ENCODE measurements around the gene PPFIA1.

Gene PPFIA1

DNA sequence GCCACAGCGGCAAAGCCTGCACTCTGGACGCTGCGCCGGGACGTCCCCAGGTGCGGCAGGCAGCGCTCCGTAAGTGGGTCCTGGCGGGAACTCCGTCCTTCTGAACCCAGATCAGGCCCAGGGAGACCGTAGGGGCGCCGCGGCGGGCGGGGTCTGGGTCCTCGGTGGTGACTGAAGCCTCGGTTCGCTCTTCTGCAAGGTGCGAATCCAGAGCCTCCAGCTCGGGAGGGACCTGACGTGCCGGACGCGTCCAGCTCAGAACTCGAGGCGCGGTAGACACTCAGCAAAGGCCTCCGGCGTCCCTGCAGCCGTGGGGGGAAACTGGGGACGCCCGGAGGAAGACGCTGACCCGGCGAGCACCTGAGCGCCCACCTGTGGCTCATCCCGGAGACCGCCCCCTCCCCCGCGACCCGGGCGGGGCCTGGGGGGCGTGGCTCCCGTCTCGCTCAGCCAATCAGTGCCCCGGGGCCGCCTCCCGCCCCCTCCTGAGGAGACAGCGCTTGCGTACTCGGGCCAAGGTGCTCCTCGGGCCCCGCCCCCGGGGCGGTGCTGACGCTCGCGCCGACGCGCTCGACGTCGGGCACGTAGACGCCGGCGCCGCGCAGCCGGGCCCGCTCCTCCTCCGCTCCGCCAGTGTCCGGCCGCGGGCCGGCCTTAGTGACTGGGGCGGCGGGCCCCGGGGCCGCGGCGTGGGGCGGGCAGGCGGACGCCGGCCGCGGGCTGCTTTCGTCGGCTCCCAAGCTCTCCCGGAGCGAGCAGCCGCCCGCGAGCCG is at the start of gene PPFIA1:
PPFIA1 (plus strand) TSS at position 587 of the 773 bp plus-strand sequence. CDS start 1,483 bp downstream, outside the sequence.
- peak; percentile 88 to 94 (median 89) for DNase-seq (ENCODE audit: low read depth in 3 of 3)

DNA sequence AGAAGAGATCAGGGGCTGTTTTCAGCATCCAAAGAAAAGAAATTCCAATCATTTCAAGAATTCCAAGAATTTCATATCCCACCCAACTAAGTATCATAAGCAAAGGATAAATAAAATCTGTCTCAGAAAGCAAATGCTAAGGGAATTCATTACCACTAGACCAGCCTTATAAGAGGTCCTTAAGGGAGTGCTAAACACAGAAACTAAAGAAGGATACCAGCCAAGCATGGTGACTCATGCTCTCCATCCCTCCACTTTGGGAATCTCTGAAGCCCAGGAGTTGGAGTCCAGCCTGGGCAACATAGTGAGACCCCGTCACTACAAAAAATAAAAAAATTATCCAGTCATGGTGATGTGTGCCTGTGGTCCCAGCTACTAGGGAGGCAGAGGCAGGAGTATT is 49.6 kb upstream of the PPFIA1 start:
- DNase-seq (ENCODE audit: low read depth in 3 of 3), result no peak

DNA sequence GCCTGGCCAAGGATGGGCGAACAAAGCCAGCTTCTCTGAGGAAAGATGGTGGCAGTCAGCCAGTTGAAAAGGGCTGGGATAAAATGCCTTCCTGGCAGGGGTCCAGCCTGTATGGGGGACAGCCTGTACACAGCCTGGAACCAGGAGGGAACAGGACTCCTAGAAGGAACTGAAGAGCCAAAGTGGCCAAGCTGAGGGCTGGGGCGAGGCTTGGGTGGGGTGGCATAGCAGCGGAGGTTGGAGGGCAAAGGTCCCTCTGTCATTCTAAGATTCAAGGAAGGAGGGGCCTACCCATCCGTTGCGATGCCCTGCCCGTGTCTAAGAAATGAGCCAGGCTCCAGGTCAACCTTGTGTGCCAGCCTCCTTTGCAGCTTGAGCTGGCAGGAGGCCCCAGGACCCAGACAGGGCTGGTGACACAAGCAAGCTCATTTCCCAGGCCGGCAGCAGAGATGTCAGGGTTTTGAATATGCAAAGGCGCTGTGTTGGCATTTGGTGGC is 44.8 kb upstream of the PPFIA1 start:
- no peak for DNase-seq (ENCODE audit: low read depth in 3 of 3)

DNA sequence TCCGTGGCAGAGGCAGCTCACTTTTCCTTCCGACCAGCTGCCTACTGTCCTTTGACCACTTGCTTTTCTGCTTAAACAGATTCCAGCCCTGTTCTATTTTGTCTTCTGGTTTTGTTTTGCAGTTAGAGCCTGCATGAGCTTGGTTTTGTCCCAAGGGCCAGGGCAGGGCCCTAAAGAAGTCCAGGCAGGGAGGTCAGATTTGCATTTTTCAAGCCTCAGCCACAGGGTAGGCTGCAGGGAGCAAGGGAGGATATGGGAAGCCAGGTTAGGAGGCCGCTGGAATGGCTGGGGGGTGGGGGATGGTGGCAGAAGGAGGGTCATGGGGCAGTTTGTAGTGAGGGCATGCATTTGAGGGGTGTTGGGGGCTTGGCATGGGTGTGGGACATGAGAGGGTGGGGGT is 44.3 kb upstream of the PPFIA1 start:
- no peak for DNase-seq (ENCODE audit: low read depth in 3 of 3)

DNA sequence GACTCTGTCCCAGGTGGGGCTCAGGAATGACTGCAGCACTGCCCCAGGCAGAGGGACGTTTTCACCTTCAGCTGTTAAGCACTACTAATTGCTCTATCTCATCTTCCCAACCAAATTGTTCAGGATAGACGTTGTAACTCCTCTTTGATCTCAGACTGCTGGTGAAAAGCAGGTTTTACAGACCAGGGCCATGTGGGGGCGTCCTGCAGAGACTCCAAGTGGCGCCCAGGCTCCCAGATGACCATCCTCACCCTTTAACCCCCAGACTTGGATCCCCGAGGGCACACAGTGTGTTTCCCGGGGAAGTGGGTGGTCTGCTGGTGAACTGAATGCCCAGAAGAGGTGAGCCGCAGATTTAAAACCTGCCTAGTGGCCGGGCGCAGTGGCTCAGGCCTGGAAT is 43.5 kb upstream of the PPFIA1 start:
- no peak for DNase-seq (ENCODE audit: low read depth in 3 of 3)

DNA sequence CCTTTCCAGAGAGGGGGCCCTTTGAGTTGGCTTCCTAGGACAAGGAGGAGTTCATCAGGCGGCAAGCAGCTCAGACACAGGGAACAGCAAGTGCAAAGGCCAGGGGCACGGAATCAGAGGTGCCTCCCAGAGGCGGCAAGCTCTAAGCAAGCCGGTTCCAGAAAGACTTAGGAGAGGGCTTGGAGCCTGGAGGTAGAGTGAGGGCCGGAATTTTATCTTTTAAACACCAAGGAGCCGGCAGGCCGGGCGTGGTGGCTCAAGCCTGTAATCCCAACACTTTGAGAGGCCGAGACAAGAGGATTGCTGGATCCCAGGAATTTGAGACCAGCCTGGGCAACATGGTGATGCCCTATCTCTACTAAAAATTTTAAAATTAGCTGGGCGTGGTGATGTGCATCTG is 40.8 kb upstream of the PPFIA1 start:
- DNase-seq (ENCODE audit: low read depth in 3 of 3), result no peak

DNA sequence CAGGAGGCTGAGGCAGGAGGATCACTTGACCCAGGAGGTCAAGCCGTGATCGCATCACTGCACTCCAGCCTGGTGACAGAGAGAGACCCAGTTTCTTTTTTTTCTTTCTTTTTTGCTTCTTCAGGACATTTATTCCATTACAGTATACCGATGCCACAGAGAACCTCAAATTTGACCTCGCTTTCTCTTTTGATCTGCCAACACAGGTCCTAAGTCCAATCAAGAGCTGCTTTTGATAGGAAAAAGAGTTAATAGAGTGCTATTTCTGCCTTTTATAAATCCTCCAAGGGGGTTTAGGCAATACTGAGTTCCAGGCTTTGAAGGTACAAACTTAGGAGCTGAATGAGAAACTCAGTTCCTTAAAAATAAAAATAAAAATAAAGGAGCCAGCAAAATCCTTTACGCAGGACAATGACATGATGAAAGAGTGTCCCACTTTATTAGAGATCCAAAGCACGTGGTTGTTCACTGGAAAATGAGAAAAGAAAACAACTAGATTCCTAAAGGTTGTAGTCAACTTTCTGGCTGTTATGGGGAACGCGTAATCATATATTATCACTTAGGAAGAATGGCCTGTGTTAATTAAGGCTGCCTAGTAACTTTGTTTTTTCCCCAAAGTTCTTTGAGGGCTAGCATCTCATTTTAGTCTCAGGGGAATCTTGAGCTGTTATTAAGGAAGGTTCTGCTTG is 40.2 kb upstream of the PPFIA1 start:
- no peak for DNase-seq (ENCODE audit: low read depth in 3 of 3)

DNA sequence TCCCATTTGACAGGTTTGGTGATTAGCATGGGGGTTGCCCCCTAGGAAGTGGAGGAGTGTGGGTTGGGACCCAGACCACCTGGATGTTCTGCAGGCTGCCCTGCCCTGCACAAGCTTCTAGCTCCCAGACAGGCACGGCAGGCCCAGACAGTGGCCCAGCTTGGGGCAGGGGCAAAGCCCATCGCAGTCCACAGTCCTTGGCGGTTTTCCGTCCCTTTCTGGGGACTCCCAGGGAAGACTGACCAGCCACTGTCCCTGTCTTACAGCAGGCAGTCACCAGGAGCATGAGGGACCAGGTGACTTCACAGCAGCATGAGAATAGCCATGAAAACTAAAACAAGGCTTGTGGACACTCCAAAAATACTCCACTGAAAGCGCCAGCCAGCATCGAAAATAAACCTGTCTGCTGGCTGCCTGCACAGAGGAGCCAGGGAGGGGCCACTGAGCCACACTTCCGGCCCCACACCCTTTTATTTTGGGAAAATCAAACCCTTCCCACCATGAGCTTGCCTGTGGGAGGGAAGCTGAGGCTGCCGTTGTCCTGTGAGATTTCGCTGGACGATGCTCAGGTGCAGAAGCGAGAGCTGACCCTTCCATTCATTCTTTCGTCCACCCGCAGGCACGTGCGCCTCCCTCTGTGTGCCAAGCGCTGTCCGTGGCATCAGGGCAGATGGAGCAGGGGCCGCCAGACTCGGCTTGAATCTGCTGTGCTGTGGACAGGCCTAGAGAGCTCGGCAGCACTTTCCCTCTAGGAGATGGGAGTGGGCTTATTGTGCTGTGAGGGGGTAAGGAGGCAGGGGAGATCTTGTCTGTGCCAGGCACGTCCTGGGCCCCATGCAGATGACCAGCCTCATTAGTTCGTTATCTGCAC is 39.4 kb upstream of the PPFIA1 start:
- DNase-seq (ENCODE audit: low read depth in 3 of 3), result no peak

DNA sequence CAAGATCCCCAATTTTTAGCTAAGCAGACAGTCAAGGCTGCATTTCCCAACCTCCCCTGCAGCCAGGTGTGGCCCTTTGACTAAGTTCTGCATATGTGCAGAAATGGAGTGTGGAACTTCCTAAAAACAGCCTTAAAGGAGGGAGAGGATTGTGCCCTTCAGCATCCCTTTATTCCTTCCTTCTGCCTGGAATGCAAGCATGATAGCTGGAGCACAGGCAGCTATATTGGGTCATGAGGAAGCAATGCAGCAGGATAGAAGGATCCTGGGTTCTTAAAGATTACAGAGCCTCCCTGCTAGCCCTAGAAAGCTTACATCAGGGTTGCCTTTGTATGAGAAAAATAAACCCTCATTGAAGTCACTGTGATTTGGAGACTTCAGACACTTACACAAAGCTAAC is 37.5 kb upstream of the PPFIA1 start:
- no peak for DNase-seq (ENCODE audit: low read depth in 3 of 3)

DNA sequence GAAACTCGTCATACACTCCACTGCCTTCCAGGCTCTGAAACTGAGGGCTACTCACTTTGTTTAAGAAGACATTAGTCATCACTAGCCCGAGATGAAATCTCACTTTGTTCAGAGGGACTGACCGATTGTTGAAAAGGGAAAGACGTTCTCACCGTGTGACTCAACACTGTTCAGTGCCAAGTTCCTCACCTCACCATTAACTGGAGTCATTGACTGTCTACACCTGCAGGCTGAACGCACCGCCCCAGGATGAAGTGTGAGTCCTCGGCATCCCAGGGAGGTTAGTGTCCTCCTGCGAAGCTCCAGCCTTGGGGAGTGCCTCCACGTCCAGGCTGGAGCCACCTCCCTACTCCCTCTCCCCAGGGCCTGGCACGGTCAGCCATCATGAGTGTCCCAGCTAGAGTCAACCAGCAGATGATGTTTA is 37.0 kb upstream of the PPFIA1 start:
- no peak for DNase-seq (ENCODE audit: low read depth in 3 of 3)

DNA sequence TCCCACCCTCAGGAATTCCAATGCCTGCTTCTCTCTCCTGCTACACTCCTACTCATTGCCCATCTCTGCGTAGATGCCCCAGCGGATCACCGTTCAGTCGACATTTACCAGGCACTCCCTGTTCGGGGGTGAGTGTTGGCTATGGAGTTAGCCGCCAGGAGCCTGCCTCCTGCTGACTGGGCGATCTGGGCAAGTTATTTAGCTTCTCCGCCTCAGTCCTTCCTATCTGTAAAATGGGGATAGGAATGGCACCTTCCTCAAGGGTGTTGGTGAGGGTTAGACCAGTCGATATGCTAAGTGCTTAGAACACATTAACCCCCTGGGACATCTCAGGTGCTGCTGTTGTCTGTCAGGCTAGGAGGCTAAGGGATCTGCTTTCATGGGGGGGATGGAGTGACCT is 36.5 kb upstream of the PPFIA1 start:
- no peak for DNase-seq (ENCODE audit: low read depth in 3 of 3)

DNA sequence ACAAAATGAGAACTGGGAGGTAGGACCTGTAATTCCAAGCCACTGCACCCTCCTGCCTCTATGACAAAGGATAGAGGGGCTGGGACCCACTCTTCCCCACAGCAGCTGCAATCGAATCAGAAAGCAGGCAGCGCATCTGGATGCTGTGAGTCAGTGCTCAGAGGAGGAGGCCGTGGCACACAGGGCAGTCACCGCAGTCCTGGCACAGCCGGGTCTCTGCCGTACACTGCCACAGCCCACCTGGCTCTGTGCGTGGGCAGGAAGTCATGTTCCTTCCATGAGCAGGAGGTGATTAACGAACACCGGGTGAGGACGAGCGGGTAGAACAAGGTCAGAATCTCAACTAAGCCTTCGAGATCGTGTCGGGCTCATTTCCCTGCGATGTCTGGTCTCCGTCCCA is 30.2 kb upstream of the PPFIA1 start:
- no peak for DNase-seq (ENCODE audit: low read depth in 3 of 3)

DNA sequence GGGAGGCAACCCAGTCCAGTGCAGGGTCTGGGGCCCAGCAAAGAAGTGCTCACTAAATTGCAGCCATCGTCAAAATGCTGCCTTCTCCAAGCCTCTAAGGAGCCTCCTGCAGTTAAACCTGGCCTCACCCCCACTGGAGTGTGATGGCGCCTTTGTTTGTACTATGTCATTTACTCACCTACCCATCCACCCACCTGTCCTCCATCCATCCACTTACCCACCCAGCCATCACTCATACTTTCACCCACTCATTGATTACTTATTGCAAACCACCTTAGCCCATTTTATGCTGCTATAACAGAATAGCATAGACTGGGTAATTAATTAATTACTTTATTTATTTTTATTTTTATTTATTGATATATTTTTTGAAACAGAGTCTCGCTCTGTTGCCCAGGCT is 28.8 kb upstream of the PPFIA1 start:
- no peak for DNase-seq (ENCODE audit: low read depth in 3 of 3)

DNA sequence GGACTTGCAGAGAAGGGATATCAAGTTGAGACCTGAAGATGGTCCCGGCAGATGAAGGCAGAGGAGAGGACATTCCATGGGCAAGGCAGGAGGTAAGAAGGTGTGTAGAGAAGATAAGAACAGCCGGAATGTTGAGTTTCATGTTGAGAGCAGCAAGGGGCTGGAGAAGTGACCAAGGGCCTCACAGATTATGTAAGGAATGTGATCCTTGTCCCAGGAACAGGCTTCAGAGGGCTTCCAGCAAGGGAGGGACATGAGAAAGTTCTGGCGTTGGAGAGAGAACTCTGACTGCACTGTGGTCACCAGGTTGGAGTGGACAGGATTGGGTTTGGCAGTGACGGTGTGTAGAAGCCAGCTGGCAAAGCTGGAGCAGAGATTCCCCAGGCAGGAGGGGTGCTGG is 27.6 kb upstream of the PPFIA1 start:
- no peak for DNase-seq (ENCODE audit: low read depth in 3 of 3)

DNA sequence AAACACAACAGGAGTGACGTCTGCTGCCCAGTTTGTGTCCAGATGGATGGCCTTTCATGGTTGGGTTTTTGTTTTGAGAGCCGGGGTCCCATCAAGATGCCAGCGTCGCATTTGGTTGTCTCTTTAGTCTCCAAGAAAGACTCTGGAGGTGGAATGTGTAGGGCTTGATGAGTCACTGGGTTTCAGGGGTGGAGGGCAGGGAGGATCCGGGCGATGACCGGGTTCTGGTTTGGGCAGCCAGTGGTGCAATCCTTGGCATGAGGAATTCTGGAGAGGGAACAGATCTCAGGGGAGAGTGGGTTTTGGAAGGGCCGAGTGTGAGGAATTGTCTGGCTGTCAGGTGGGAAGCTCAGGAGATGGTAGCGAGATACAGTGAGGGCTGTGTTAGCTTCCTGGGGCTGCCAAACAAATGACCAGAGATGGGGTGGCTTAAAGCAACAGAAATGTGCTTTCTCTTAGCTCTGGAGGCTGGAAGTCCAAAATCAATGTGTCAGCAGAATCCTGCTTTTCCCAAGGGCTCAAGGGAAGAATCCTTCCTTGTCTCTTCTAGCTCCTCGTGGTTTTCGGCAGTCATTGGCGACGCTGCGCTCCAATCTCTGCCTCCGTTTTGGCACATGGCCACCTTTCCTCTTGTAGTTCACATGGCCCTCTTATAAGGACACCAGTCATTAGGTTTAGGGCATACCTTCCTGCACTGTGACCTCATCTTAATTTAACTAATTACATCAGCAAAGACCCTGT is 26.4 kb upstream of the PPFIA1 start:
- DNase-seq (ENCODE audit: low read depth in 3 of 3), result no peak

DNA sequence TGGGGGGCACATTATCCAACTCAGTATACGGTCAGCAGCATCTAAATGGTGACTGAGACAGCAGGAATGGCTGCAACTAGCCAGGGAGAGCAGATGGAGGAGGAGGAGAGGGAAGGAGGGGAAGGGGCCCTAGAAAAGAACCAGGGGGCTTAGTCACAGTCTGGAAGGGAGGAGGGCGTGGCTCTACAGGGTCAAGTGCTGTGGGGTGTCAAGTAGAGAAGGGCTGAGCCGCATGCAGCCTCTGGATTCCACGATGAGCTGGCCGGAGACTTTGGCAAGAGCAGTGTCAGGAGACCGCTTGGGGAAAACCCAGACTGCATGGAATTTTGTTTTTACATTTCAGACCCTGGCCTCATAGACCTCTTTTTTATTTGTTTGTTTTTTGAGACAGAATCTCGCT is 25.8 kb upstream of the PPFIA1 start:
- no peak for DNase-seq (ENCODE audit: low read depth in 3 of 3)

DNA sequence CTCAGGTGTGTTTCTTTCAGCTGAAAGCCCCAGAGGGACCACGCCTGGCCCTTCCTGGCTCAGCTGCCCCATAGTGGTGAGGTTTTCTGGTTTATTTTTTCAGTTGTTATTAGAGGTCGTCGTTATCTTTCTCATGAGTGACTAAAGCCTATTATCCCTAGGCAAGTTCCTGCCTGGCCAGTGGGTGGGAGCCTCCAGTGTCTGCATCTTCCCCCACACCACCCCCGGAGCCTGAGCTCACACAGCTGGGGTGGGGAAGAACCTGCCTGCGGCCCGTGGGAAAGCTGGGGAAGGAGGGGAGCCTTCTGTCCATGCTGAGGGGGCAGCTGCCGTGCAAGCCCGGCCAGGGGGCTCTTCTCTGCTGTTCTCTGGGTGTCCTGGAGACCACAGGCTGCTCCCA is 24.3 kb upstream of the PPFIA1 start:
- DNase-seq (ENCODE audit: low read depth in 3 of 3), result no peak

DNA sequence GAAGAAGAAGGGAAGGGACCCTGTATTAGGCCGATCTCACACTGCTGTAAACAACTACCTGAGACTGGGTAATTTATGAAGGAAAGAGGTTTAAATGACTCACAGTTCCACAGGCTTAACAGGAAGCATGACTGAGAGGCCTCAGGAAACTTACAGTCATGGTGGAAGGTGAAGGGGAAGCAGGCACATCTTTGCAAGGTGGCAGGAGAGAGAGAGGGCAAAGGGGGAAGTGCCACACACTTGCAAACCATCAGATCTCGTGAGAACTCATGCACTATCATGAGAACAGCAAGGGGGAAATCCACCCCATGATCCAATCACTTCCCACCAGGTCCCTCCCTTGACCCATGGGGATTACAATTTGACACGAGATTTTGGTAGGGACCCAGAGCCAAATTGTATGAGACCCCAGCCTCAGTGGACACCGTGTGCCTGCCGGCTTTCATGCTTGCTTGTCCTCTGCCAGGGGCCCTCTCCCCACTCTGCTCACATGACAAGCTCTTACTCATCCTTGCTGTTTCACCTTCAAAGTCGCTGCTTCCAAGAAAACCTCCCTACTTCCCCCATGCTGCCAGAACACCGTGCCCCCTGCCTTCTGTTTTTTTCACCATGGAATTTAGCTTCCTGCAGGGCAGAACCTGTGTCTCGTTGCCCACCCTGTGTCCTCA is 23.3 kb upstream of the PPFIA1 start:
- no peak for DNase-seq (ENCODE audit: low read depth in 3 of 3)

DNA sequence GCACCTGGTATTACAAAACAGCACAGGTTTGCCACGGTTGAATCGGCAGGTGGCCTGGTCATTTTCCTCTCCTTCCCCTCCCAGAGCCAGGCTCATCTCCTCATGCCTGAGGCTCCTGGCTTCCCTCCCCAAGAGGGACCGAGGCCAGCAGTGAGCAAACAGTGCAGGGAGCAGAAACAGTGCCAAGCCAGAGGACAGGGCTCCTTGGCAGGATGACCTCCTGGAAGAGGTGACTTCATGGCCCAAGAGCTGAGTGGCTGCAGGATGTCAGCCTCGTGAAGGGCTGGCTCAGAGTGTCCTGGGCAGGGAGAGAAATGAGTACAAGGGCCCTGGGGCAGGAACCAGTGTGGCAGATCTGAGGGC is 22.8 kb upstream of the PPFIA1 start:
- no peak for DNase-seq (ENCODE audit: low read depth in 3 of 3)

DNA sequence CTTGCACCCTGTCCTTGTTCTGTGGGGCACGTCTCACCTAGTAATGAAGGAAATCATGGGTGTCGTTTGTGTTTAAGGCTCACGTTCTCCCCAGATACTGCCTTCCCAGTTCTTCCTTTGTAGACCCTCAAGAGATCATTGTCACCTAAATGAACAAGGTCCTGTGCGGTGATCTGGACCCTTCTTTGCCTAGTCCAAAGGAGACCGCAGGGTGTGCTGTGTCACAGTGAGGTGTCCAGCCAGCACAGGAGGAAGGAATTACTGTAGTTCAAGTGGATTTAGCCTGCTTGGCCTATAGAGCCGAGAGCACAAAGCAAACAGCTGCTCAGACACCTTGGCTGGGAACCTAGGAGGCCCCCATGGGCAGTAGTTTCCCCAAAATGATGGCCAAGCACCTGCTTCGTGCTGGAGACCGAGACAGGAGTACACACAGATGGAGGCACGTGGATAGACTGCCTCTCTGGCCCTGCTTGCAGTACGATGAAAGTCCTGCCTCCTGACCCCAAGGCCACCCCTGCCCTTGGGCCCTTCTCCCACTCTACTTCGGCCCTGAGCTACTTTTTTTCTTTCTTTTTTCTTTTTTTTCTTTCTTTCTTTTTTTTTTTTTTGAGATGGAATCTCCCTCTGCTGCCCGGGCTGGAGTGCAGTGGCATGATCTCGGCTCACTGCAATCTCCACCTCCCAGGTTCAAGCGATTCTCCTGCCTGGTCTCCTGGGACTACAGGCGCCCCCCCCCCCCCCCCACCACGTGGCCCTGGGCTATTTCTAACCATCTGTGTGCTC is 19.4 kb upstream of the PPFIA1 start:
- no peak for DNase-seq (ENCODE audit: low read depth in 3 of 3)

All from stimulated activated CD4-positive, alpha-beta T cell treated with anti-CD3 and anti-CD28 coated beads, TNF-alpha, amount 100 ng/mL, for 48 hours (primary cell).